Astrocyte (in vitro differentiated cells and primary cell): ENCODE results near the gene CTIF. TPM values are rescaled to one million over a fixed set of nuclear protein-coding genes. Genes with fewer than 3 reads are reported as not detected.

ENCODE experiments used
- DNase-seq: peaks from one replicate; pipeline ENCODE4 v3.0.0-alpha.2; 2010; ENCODE audit warnings: low read depth
- FAIRE-seq: peaks from 2 replicates; lab custom pipeline; 2011; peaks lifted over from hg19 to GRCh38; lab: Jason Lieb, UNC
- H2AFZ ChIP-seq: 2 replicates; pipeline ENCODE4 v1.6.0; 2012; ENCODE audit warnings: low read depth, low read length, inconsistent platforms
- H3K27ac ChIP-seq: 2 replicates; pipeline ENCODE4 v1.5.1; 2011; ENCODE audit warnings: low read depth, low read length, inconsistent platforms
- H3K27me3 ChIP-seq: 2 replicates; pipeline ENCODE4 v1.6.0; 2011; ENCODE audit warnings: low read length, inconsistent platforms; ENCODE audit not compliant: insufficient read depth
- H3K36me3 ChIP-seq: 2 replicates; pipeline ENCODE4 v1.5.1; 2011; ENCODE audit warnings: low read length, inconsistent platforms; ENCODE audit not compliant: insufficient read depth
- H3K4me1 ChIP-seq: 2 replicates; pipeline ENCODE4 v1.5.1; 2011; ENCODE audit warnings: low read length, inconsistent platforms; ENCODE audit not compliant: insufficient read depth
- H3K4me2 ChIP-seq: 2 replicates; pipeline ENCODE4 v1.6.0; 2012; ENCODE audit warnings: low read length, inconsistent platforms
- H3K4me3 ChIP-seq: 2 replicates; pipeline ENCODE4 v1.5.1; 2011; ENCODE audit warnings: low read depth, mild to moderate bottlenecking, low read length, inconsistent platforms; ENCODE audit not compliant: insufficient read depth
- H3K79me2 ChIP-seq: 2 replicates; pipeline ENCODE4 v1.6.0; 2012; ENCODE audit warnings: mild to moderate bottlenecking, low read length, inconsistent platforms; ENCODE audit not compliant: insufficient read depth
- H3K9ac ChIP-seq: 2 replicates; pipeline ENCODE4 v1.6.0; 2012; ENCODE audit warnings: mild to moderate bottlenecking, low read length, inconsistent platforms
- H3K9me3 ChIP-seq: 2 replicates; pipeline ENCODE4 v1.5.1; 2012; ENCODE audit warnings: low read depth, mild to moderate bottlenecking, low read length, inconsistent platforms; ENCODE audit not compliant: insufficient read depth
- H4K20me1 ChIP-seq: 2 replicates; pipeline ENCODE4 v1.6.0; 2012; ENCODE audit warnings: low read length, inconsistent platforms; ENCODE audit not compliant: insufficient read depth
- H3K27ac Mint-ChIP-seq: one replicate; pipeline ENCODE4 v1.8.0; 2021; ENCODE audit warnings: mild to moderate bottlenecking, mixed read lengths; ENCODE audit not compliant: unreplicated experiment
- H3K27me3 Mint-ChIP-seq: one replicate; pipeline ENCODE4 v1.8.0; 2021; ENCODE audit warnings: low read depth, mixed read lengths; ENCODE audit not compliant: unreplicated experiment
- H3K36me3 Mint-ChIP-seq: one replicate; pipeline ENCODE4 v1.8.0; 2021; ENCODE audit warnings: low read depth, mixed read lengths; ENCODE audit not compliant: unreplicated experiment
- H3K4me1 Mint-ChIP-seq: one replicate; pipeline ENCODE4 v1.8.0; 2021; ENCODE audit warnings: low read depth, mixed read lengths; ENCODE audit not compliant: unreplicated experiment
- H3K4me3 Mint-ChIP-seq: one replicate; pipeline ENCODE4 v1.8.0; 2021; ENCODE audit warnings: mild to moderate bottlenecking, moderate library complexity, mixed read lengths; ENCODE audit not compliant: unreplicated experiment
- H3K9me3 Mint-ChIP-seq: one replicate; pipeline ENCODE4 v1.8.0; 2021; ENCODE audit warnings: mild to moderate bottlenecking, mixed read lengths; ENCODE audit not compliant: unreplicated experiment
- EZH2 ChIP-seq: IDR thresholded peaks from 2 replicates; pipeline ENCODE4 v1.6.1; 2012; ENCODE audit warnings: mild to moderate bottlenecking, low read length, inconsistent platforms; ENCODE audit not compliant: insufficient read depth
- total RNA-seq: library from RNA; stranded (reverse); gene quantifications from 2 replicates; pipeline ENCODE4 v1.2.1, GENCODE V29; 2021
- TF ChIP-seq, protein P1 (sequence below): IDR thresholded peaks from 2 replicates; pipeline ENCODE4 v1.5.1; 2011; ENCODE audit warnings: low read depth, mild to moderate bottlenecking, inconsistent platforms, low read length, moderate library complexity; ENCODE audit not compliant: insufficient read depth

CTIF gene
- total RNA-seq, 1 donor from 2014 or later: 101 TPM

DNA sequence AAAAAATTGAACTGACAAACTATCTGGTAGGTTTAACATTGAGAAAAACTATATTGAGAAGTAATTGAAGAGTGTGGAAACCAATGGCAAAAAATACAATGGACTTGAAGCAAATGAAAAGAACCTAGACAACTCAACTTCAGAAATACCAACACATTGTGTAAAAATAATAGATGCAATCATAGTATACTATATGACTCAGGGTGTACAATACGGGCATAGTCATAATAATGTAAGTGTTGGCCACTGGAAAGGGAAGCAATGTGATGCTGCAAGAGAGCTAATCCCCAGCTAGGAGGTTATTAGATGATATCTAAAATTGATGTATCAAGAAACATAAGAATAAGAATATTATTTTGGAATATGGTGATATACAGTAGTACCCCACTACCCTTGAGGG is 366.7 kb downstream of the CTIF start:
- Histone ChIP-seq H4K20me1 (no peaks in the 10 kb centered on the region), H3K79me2 (no peaks in the 10 kb centered on the region), H3K9ac (no peak overlapping the region), H3K4me1 (peaks cover 29% of the 10 kb centered on the region), H3K36me3 (no peaks in the 10 kb centered on the region), H3K4me2 (no peak overlapping the region), H3K27ac (no peak overlapping the region), H3K4me3 (no peak overlapping the region), H3K9me3 (peaks cover 15% of the 10 kb centered on the region), H3K27me3 (no peaks in the 10 kb centered on the region), H2AFZ (no peak overlapping the region)
- peaks cover 13% of the 10 kb centered on the region for H3K36me3 Mint-ChIP-seq
- H3K27me3 Mint-ChIP-seq: no peaks in the 10 kb centered on the region
- H3K4me1 Mint-ChIP-seq: peaks cover 19% of the 10 kb centered on the region
- no peak overlapping the region for H3K4me3 Mint-ChIP-seq
- no peak for FAIRE-seq
- H3K9me3 Mint-ChIP-seq: peaks cover 20% of the 10 kb centered on the region
- TF ChIP-seq EZH2: no peak
- TF ChIP-seq, protein P1, sequence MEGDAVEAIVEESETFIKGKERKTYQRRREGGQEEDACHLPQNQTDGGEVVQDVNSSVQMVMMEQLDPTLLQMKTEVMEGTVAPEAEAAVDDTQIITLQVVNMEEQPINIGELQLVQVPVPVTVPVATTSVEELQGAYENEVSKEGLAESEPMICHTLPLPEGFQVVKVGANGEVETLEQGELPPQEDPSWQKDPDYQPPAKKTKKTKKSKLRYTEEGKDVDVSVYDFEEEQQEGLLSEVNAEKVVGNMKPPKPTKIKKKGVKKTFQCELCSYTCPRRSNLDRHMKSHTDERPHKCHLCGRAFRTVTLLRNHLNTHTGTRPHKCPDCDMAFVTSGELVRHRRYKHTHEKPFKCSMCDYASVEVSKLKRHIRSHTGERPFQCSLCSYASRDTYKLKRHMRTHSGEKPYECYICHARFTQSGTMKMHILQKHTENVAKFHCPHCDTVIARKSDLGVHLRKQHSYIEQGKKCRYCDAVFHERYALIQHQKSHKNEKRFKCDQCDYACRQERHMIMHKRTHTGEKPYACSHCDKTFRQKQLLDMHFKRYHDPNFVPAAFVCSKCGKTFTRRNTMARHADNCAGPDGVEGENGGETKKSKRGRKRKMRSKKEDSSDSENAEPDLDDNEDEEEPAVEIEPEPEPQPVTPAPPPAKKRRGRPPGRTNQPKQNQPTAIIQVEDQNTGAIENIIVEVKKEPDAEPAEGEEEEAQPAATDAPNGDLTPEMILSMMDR: no peak
- DNase-seq: no peak
- no peak overlapping the region for H3K27ac Mint-ChIP-seq

DNA sequence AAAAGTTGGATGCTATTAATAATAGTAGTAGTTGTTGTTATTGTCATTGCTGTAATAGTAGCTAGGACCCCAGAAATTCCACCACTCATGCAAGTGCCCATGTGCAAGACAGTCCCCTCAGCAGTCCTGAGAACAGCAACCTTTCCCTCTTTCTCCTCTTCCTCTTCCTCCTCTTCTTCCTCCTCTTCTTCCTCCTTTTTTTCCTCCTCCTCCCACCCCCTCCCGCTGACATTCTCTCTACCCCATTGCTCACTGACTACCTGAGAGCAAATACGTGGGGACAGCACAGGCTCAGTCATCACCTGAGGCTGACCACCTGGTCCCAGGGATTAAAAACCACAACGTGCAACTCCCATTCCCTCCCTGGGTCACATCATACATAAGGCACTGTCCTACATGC is 370.1 kb downstream of the CTIF start:
- FAIRE-seq (no peak), DNase-seq (no peak)
- Histone ChIP-seq H3K79me2 (no peaks in the 10 kb centered on the region), H3K36me3 (no peaks in the 10 kb centered on the region), H4K20me1 (no peaks in the 10 kb centered on the region), H3K27me3 (no peaks in the 10 kb centered on the region), H3K27ac (no peak overlapping the region), H3K4me3 (no peak overlapping the region), H3K9me3 (peaks cover 14% of the 10 kb centered on the region), H3K9ac (no peak overlapping the region), H2AFZ (no peak overlapping the region), H3K4me2 (no peak overlapping the region), H3K4me1 (peaks cover 5% of the 10 kb centered on the region)
- Mint-ChIP-seq H3K27ac (no peak overlapping the region), H3K9me3 (peaks cover 20% of the 10 kb centered on the region), H3K4me3 (no peak overlapping the region), H3K27me3 (no peaks in the 10 kb centered on the region), H3K36me3 (peaks cover 8% of the 10 kb centered on the region), H3K4me1 (peaks cover 5% of the 10 kb centered on the region)
- TF ChIP-seq, protein P1: no peak
- TF ChIP-seq EZH2: no peak

DNA sequence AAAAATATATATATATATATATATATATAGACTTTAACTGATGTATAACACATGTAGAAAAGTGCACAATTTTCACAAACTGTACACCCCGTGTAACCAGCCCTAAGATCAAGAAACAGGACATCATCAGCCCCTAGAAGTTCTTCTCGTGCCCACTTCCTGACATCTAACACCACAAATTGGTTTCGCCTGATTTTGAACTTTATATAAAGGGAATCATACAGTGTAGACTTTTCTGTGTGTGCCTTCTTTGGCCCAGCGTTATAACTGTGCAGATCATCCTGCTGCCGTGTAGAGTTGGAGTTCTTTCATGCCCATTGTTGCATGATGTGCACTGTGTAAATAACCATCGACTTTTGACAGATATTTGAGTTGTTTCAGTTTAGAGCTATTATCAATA is 370.9 kb downstream of the CTIF start:
- no peak overlapping the region for H3K27ac Mint-ChIP-seq
- Histone ChIP-seq H3K4me2 (no peak overlapping the region), H3K9ac (no peak overlapping the region), H3K27ac (no peak overlapping the region), H3K4me1 (no peaks in the 10 kb centered on the region), H3K79me2 (no peaks in the 10 kb centered on the region), H3K36me3 (no peaks in the 10 kb centered on the region), H3K9me3 (peaks cover 6% of the 10 kb centered on the region), H4K20me1 (no peaks in the 10 kb centered on the region), H3K27me3 (no peaks in the 10 kb centered on the region), H2AFZ (no peak overlapping the region), H3K4me3 (no peak overlapping the region)
- no peak for DNase-seq
- H3K27me3 Mint-ChIP-seq: no peaks in the 10 kb centered on the region
- H3K4me3 Mint-ChIP-seq: no peak overlapping the region
- FAIRE-seq: no peak
- peaks cover 12% of the 10 kb centered on the region for H3K9me3 Mint-ChIP-seq
- TF ChIP-seq, protein P1: no peak
- no peak for TF ChIP-seq EZH2
- H3K36me3 Mint-ChIP-seq: peaks cover 4% of the 10 kb centered on the region
- H3K4me1 Mint-ChIP-seq: no peaks in the 10 kb centered on the region
